Esophagus muscularis mucosa (tissue), 3 donors: ENCODE results near the gene B4GALT5.

Experiments used
- POLR2A ChIP-seq: fragments of 450-650 bp; IDR thresholded peaks from one replicate; pipeline ENCODE4 v1.6.1; 2017; ENCODE audit warnings: antibody characterized with exemption, moderate library complexity, mild to moderate bottlenecking, low read depth
- POLR2AphosphoS5 ChIP-seq, 2 donors: sonication (generic); formaldehyde crosslinking; IDR thresholded peaks; one replicate each; pipeline ENCODE4 v1.6.1; 2017; ENCODE audit warnings: antibody characterized with exemption in 2 of 2
- TF ChIP-seq, protein P1 (sequence below), 3 experiments: fragments of 200-600 bp in 2 of 3; fragments of 450-650 bp in 1 of 3; sonication (generic) in 2 of 3; IDR thresholded peaks; one replicate each; pipeline ENCODE4 v1.5.1; 2017 to 2019; ENCODE audit warnings: antibody characterized with exemption in 3 of 3, mild to moderate bottlenecking in 2 of 3, moderate library complexity in 1 of 3

DNA sequence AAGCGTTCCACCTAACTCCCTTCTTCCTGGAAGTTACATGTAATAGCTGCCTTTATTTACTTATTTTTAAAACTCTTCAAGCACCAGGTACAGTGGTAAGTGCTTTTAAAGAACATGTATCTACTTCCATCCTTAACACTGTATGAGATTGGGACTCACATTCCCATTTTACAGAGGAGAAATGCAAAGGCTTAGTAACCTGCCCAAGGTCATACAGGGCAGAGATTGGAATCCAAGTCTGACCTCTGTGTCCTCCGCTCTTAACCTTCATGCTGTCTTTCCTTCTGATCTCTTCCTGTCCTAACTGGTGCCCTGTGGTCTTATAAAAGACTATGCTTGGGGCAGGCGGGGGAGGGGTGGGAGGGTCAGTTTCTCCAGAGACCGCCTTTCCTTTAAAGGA lies 1.6 kb downstream of the B4GALT5 start:
- TF ChIP-seq, protein P1, sequence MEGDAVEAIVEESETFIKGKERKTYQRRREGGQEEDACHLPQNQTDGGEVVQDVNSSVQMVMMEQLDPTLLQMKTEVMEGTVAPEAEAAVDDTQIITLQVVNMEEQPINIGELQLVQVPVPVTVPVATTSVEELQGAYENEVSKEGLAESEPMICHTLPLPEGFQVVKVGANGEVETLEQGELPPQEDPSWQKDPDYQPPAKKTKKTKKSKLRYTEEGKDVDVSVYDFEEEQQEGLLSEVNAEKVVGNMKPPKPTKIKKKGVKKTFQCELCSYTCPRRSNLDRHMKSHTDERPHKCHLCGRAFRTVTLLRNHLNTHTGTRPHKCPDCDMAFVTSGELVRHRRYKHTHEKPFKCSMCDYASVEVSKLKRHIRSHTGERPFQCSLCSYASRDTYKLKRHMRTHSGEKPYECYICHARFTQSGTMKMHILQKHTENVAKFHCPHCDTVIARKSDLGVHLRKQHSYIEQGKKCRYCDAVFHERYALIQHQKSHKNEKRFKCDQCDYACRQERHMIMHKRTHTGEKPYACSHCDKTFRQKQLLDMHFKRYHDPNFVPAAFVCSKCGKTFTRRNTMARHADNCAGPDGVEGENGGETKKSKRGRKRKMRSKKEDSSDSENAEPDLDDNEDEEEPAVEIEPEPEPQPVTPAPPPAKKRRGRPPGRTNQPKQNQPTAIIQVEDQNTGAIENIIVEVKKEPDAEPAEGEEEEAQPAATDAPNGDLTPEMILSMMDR (IDR thresholded peaks at IDR 0.05): no peak
- TF ChIP-seq POLR2A (no peak), POLR2AphosphoS5 (IDR thresholded peaks at IDR 0.05) (no peak)
